Loucy (cell line): ENCODE data around the gene EIF3A.
A peak's percentile ranks its signal among the peaks of the same experiment; 100 is the strongest.

ENCODE experiments used
- H2AFZ ChIP-seq: fragments of 200-600 bp; sonication (generic); 2 replicates; pipeline ENCODE4 v1.6.0; 2016; ENCODE audit warnings: antibody characterized with exemption, mild to moderate bottlenecking, low read length, moderate library complexity
- H3F3A ChIP-seq: fragments of 200-600 bp; 2 replicates; pipeline ENCODE4 v1.6.0; 2016; ENCODE audit warnings: antibody characterized with exemption, low read depth, mild to moderate bottlenecking
- H3K27me3 ChIP-seq: fragments of 200-600 bp; sonication (generic); 2 replicates; pipeline ENCODE4 v1.6.1; 2014; ENCODE audit warnings: low read length, mild to moderate bottlenecking; ENCODE audit not compliant: insufficient read depth, poor library complexity, severe bottlenecking
- H3K36me3 ChIP-seq: fragments of 200-600 bp; sonication (generic); 2 replicates; pipeline ENCODE4 v1.6.1; 2016; ENCODE audit warnings: low read length; ENCODE audit not compliant: insufficient read depth
- H3K4me1 ChIP-seq: fragments of 200-600 bp; sonication (generic); 2 replicates; pipeline ENCODE4 v1.5.1; 2014; ENCODE audit warnings: low read length, mild to moderate bottlenecking; ENCODE audit not compliant: insufficient read depth, poor library complexity, severe bottlenecking
- H3K4me2 ChIP-seq: fragments of 200-600 bp; sonication (generic); 2 replicates; pipeline ENCODE4 v1.6.0; 2014; ENCODE audit warnings: antibody characterized with exemption, low read length, low read depth, mild to moderate bottlenecking; ENCODE audit not compliant: poor library complexity, severe bottlenecking
- H3K4me3 ChIP-seq: fragments of 200-600 bp; sonication (generic); 2 replicates; pipeline ENCODE4 v1.5.1; 2014; ENCODE audit warnings: low read length, mild to moderate bottlenecking, mixed read lengths; ENCODE audit not compliant: poor library complexity, severe bottlenecking
- H3K79me2 ChIP-seq: fragments of 200-600 bp; sonication (generic); 2 replicates; pipeline ENCODE4 v1.6.1; 2014; ENCODE audit warnings: low read length; ENCODE audit not compliant: insufficient read depth
- H3K9ac ChIP-seq: fragments of 200-600 bp; sonication (generic); 2 replicates; pipeline ENCODE4 v1.6.0; 2014; ENCODE audit warnings: mild to moderate bottlenecking, low read depth, low read length, moderate library complexity; ENCODE audit not compliant: poor library complexity, severe bottlenecking
- H3K9me2 ChIP-seq: fragments of 200-600 bp; sonication (generic); replicated peaks from 2 replicates; pipeline ENCODE4 v1.6.1; 2016; ENCODE audit warnings: low read depth, low read length, mixed read lengths
- H3K9me3 ChIP-seq: fragments of 200-600 bp; sonication (generic); 2 replicates; pipeline ENCODE4 v1.6.1; 2014; ENCODE audit warnings: mild to moderate bottlenecking, antibody characterized with exemption, low read length, low read depth; ENCODE audit not compliant: insufficient read depth
- H4K20me1 ChIP-seq: fragments of 200-600 bp; sonication (generic); 2 replicates; pipeline ENCODE4 v1.6.0; 2014; ENCODE audit warnings: antibody characterized with exemption, low read length, mild to moderate bottlenecking; ENCODE audit not compliant: insufficient read depth, poor library complexity, severe bottlenecking
- EZH2phosphoT487 ChIP-seq: fragments of 200-600 bp; IDR thresholded peaks from 2 replicates; pipeline ENCODE4 v1.6.1; 2018; ENCODE audit warnings: antibody characterized with exemption, mild to moderate bottlenecking, moderate library complexity, borderline replicate concordance
- TF ChIP-seq, protein P1 (sequence below): fragments of 200-600 bp; sonication (generic); conservative IDR thresholded peaks from 2 replicates; pipeline ENCODE4 v1.5.1; 2014; ENCODE audit warnings: mild to moderate bottlenecking, antibody characterized with exemption, low read length

The EIF3A gene

GRCh38 chr10:119079599-119080520 is 757 bp downstream of the EIF3A start:
- H3K9me2 ChIP-seq: no peaks in the 10 kb centered on the region
- peak overlapping the region; percentile 91 for H3K4me2 ChIP-seq
- H3K4me3 ChIP-seq: peak overlapping the region; percentile 80
- peak overlapping the region; percentile 96 for H3K9ac ChIP-seq
- no peaks in the 10 kb centered on the region for H3K27me3 ChIP-seq
- H3K9me3 ChIP-seq: no peaks in the 10 kb centered on the region
- H3K79me2 ChIP-seq: peaks cover 62% of the 10 kb centered on the region
- H3F3A ChIP-seq: peaks cover 3% of the 10 kb centered on the region; the same call in 1 of the 2 replicates
- peak overlapping the region; percentile 77 for H2AFZ ChIP-seq
- H3K4me1 ChIP-seq: peaks cover 34% of the 10 kb centered on the region
- TF ChIP-seq EZH2phosphoT487: no peak
- TF ChIP-seq, protein P1, sequence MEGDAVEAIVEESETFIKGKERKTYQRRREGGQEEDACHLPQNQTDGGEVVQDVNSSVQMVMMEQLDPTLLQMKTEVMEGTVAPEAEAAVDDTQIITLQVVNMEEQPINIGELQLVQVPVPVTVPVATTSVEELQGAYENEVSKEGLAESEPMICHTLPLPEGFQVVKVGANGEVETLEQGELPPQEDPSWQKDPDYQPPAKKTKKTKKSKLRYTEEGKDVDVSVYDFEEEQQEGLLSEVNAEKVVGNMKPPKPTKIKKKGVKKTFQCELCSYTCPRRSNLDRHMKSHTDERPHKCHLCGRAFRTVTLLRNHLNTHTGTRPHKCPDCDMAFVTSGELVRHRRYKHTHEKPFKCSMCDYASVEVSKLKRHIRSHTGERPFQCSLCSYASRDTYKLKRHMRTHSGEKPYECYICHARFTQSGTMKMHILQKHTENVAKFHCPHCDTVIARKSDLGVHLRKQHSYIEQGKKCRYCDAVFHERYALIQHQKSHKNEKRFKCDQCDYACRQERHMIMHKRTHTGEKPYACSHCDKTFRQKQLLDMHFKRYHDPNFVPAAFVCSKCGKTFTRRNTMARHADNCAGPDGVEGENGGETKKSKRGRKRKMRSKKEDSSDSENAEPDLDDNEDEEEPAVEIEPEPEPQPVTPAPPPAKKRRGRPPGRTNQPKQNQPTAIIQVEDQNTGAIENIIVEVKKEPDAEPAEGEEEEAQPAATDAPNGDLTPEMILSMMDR: no peak
- peaks cover 49% of the 10 kb centered on the region for H4K20me1 ChIP-seq
- H3K36me3 ChIP-seq: no peaks in the 10 kb centered on the region

DNA sequence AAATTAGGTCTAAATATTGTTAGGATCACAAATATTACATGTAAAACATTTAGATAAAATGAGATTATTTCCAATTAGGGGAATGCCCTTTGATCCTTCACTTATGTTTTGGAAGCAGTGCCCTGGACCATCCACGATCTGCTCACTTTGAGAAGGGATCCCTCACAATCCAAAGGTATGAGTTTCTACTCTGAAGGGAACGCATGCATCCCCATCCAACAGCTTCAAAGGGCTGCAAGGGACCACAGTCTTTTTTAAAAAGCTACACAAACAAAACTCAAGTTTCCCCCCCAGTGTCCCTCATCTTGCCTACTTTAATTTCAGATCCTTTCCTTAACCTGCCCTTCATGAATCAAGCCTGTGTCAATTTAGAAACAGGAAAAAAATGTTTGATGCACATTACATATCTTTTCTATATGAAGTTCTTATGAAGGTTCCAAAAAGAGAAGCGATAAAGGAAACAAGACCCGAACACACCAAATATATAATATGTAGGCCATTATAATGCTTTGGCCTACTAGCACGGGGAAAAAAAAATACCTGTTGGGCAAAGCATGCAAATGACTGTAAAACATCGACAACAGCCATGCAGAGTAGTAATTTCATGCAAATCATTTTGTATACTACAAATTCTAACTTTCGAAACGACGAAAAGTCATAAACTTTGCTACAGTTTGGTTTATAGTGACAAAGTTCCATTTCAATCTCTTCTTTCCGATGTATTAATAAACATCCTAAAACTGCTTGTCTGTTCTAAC is 2.0 kb downstream of the EIF3A start:
- Histone ChIP-seq H3K79me2 (peaks cover 75% of the 10 kb centered on the region), H3K9me3 (no peaks in the 10 kb centered on the region), H3K4me2 (peak overlapping the region; percentile 91), H2AFZ (no peak overlapping the region), H3K4me1 (peaks cover 39% of the 10 kb centered on the region), H4K20me1 (peaks cover 61% of the 10 kb centered on the region), H3K36me3 (peaks cover 4% of the 10 kb centered on the region; the same call in 1 of the 2 replicates), H3K9ac (peak overlapping the region; percentile 96), H3K27me3 (no peaks in the 10 kb centered on the region), H3K9me2 (no peaks in the 10 kb centered on the region), H3F3A (peaks cover 2% of the 10 kb centered on the region; the same call in 1 of the 2 replicates), H3K4me3 (peak overlapping the region; percentile 80)
- no peak for TF ChIP-seq EZH2phosphoT487
- TF ChIP-seq, protein P1: no peak

GRCh38 chr10:119073584-119073983 is 7.0 kb downstream of the EIF3A start:
- peaks cover 50% of the 10 kb centered on the region for H3K36me3 ChIP-seq
- peaks cover 97% of the 10 kb centered on the region for H4K20me1 ChIP-seq
- H3K9me2 ChIP-seq: no peaks in the 10 kb centered on the region
- no peaks in the 10 kb centered on the region for H3K27me3 ChIP-seq
- no peaks in the 10 kb centered on the region for H3K9me3 ChIP-seq
- H3K4me3 ChIP-seq: peak overlapping the region; percentile 46
- H3F3A ChIP-seq: peaks cover 8% of the 10 kb centered on the region; the same call in 1 of the 2 replicates
- peak overlapping the region; percentile 56 for H3K4me2 ChIP-seq
- peaks cover 42% of the 10 kb centered on the region for H3K4me1 ChIP-seq
- H2AFZ ChIP-seq: no peak overlapping the region
- no peak for TF ChIP-seq EZH2phosphoT487
- TF ChIP-seq, protein P1: no peak
- H3K79me2 ChIP-seq: peaks cover 94% of the 10 kb centered on the region
- peak overlapping the region; percentile 28 for H3K9ac ChIP-seq
